GM12873 (cell line): ENCODE results near the gene PRDM10.

Source experiments
- CTCF ChIP-seq: IDR thresholded peaks from 2 replicates; pipeline ENCODE4 v1.5.1; 2012; ENCODE audit warnings: low read depth, mild to moderate bottlenecking, moderate library complexity, low read length, control low read depth; ENCODE audit not compliant: insufficient read depth; ENCODE audit errors: missing control alignments

Gene PRDM10

GRCh38 chr11:129911298-129911697 lies 91.3 kb downstream of the PRDM10 start:
- TF ChIP-seq CTCF = no peak

GRCh38 chr11:129910360-129910759 lies 92.3 kb downstream of the PRDM10 start:
- TF ChIP-seq CTCF = no peak

DNA sequence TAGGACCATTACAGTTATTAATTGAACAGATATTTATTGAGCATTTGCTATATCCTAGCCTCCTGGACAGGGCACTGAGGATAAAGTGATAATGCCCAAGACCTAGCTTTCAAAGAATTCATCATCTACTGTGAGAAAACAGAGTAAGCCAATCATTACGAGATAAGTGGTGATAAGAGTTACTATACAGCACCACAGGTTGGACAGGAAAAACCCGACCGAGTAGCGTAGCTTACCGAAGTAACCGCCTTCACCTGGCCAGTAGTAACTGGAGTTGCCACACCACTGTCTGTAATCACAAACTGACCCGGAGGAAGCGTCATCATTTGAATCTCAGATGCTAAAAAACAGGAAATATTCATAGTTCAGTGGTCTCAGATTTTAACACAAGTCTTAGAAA lies 97.2 kb downstream of the PRDM10 start:
- no peak for TF ChIP-seq CTCF

DNA sequence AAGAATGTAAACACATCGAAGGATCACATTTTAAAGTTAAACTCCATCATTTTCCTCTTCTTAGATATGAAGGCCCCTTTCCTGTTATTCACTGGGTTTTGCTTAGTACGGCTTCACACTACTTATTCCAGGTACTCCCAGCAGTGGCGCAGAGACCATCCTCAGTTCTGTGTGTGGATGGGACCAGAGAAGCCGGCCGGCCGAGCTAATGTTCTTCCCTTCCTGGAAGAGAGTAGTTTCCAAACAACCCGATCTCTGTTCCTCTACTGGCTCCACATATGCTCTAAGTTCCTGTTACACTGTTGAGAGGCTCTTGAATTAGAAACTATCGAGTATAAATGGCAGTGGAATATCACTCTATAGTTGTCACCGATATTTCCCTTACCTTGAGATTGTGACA lies 106.6 kb downstream of the PRDM10 start:
- no peak for TF ChIP-seq CTCF

GRCh38 chr11:129895126-129896041 lies 107.3 kb downstream of the PRDM10 start, which contains the start of gene NFRKB:
Gene NFRKB (minus strand): TSS chr11:129895578. CDS start chr11:129892849, 2,729 bp downstream.
- TF ChIP-seq CTCF = peak; percentile 8

DNA sequence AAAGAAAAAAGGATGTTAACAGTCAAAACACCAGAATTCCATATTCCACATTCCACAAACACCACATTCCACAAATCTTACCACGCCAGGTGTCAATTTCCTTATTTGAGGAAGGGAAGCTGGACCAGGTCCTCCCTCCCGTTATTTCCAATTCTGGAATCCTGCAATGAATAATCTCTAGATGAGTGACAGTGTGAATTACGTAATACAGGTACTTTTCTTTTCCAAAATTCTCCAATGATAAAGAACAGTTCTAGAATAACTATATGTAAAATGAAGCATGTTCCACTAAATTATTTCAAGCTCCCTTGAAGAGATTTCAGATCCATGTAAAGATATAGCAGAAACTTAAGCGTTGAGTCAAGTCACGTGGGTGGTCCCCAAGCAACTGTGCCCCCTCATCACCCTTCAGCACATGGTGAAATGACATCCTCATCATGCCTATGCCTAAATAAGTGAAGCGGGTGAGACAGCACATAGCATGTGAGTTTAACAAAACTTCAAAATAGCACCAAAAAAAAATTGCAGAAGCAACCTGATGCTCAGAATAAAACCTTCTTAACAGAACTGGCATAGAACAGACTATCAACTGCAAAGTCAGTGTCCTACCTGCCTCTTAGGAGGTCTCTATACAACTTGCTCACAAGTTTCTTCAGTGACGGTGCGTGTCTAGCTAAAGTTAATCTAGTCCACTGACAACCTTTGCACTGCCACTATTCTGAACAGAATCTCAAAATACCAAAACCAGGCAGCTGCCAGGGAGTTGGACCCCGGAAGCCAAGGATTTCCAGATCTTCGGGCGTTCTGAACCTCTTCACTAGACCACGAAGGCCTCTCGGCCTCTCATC lies 108.1 kb downstream of the PRDM10 start:
- no peak for TF ChIP-seq CTCF

- TF ChIP-seq CTCF = no peak
Observed at GRCh38 chr11:129888451-129888850, 114.2 kb downstream of the PRDM10 start.
